ENCODE results near the gene ESRRG.

Gene ESRRG

DNA sequence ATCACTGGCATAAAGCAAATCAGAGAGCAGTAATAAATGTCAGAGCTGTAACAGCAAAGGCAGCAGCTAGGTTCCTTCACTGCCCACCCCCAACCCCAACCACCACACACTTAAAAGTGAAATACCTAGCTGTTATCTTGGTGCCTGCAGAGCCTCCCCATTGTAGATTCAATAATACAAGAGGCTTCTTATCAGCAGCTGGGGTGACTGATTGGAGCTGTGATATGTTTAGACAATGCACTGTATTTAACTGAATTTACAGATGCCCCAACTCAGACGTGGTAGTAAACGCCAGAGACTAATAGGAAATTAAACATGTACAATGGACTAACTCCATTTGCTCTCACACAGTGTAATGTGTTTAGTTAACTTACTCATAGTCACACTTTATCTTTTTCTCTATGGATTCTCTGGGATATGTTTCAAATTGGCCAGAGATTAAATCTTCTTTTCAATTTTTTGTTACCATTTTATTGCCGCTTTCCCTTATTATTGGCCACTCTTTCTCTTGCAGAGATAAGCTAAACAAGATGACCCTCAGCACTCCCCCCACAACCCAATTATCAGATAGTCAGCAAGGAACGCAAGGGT, 117.1 kb downstream of the ESRRG start:
- TF ChIP-seq, protein P1, sequence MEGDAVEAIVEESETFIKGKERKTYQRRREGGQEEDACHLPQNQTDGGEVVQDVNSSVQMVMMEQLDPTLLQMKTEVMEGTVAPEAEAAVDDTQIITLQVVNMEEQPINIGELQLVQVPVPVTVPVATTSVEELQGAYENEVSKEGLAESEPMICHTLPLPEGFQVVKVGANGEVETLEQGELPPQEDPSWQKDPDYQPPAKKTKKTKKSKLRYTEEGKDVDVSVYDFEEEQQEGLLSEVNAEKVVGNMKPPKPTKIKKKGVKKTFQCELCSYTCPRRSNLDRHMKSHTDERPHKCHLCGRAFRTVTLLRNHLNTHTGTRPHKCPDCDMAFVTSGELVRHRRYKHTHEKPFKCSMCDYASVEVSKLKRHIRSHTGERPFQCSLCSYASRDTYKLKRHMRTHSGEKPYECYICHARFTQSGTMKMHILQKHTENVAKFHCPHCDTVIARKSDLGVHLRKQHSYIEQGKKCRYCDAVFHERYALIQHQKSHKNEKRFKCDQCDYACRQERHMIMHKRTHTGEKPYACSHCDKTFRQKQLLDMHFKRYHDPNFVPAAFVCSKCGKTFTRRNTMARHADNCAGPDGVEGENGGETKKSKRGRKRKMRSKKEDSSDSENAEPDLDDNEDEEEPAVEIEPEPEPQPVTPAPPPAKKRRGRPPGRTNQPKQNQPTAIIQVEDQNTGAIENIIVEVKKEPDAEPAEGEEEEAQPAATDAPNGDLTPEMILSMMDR (IDR thresholded peaks at IDR 0.05; ENCODE audit: insufficient read depth, low read depth, low read length, missing control alignments): no peak
- H3K4me3 ChIP-seq (ENCODE audit: low read length): no peak overlapping the region
- DNase-seq (ENCODE audit: low read depth): no peak

DNA sequence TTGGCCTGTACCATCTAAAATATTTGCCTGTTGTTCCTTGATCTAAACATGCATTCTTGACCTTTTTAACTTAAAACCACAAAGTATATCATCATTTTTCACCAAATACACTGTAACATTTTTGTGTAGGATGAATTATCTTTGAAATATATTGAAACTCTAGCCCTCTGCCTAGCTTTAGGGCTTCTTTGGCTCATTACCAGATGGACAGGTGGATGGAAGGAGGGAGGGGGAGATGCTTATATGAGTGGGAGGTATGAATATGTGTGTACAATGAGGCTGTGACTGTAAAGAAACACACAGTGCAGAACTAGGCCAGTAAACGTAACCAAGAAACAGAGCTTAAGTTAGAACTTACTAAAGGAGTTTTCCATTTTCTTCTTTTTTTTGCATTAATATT, 118.5 kb downstream of the ESRRG start:
- TF ChIP-seq, protein P1 (IDR thresholded peaks at IDR 0.05; ENCODE audit: insufficient read depth, low read depth, low read length, missing control alignments): no peak
- no peak for DNase-seq (ENCODE audit: low read depth)
- no peak overlapping the region for H3K4me3 ChIP-seq (ENCODE audit: low read length)

DNA sequence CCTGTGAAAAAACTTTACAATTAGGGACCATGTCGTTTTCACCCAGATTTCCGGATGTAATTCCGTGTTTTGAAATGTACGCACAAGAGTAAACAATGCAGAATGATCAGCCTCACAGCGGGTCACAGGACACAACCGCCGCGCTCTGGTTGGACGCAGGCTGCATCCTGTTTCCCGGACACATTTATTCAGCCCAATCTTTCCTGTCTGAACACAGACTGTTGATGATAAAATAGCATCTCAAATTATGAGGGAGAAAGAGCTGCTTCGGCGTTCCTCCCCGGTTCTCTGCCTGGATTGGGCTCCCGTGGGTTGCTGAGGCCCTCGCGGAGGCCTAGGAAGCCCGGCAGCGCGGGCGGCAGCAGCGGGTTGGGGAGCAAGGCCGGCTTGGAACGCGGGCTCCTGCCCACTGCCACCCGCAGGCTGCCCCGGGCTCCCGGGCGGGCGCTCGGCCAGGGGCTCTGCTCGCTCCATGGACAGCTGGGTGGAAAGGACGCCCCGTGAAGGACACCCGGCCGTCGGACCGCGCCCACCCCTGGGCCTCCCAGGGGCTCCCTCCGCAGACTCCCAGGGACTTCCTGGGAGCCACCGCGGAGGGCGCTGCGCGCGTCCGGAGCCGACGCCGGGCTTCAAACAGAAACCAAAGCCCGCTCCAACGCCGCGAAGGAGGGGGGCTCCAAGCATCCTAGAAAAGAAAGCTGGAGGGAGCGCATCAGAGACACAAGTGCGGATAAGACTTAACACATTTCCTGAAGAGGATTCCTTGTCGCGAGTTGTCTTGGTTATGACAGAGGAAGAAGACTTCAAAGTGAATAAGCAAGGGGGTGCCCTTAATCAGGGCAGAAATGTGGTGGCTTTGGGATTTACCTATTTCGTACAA, 122.3 kb downstream of the ESRRG start:
- peak overlapping the region; percentile 65 for H3K4me3 ChIP-seq (ENCODE audit: low read length)
- peak; percentile 70 for DNase-seq (ENCODE audit: low read depth)
- TF ChIP-seq, protein P1 (IDR thresholded peaks at IDR 0.05; ENCODE audit: insufficient read depth, low read depth, low read length, missing control alignments): peak; percentile 47

DNA sequence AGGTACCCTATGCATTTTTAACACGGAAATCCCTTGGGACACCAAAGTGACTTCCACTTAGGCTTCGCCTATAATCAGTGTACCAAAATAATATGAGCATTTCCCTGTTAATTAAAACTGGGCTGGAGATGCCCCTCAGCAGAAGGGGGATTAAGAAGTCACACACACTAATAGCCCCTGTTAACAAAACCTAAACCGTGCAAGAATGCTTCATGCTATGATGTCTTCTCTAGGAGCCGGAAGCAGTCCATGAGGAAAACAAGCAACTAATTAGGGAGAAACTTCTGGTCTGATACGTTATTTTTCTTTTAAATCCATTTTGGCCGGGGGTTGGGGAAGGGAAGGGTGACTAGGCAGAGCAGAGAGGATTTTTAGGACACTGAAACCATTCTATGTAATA, 123.4 kb downstream of the ESRRG start:
- DNase-seq (ENCODE audit: low read depth): no peak
- TF ChIP-seq, protein P1 (IDR thresholded peaks at IDR 0.05; ENCODE audit: insufficient read depth, low read depth, low read length, missing control alignments): no peak
- H3K4me3 ChIP-seq (ENCODE audit: low read length): no peak overlapping the region

DNA sequence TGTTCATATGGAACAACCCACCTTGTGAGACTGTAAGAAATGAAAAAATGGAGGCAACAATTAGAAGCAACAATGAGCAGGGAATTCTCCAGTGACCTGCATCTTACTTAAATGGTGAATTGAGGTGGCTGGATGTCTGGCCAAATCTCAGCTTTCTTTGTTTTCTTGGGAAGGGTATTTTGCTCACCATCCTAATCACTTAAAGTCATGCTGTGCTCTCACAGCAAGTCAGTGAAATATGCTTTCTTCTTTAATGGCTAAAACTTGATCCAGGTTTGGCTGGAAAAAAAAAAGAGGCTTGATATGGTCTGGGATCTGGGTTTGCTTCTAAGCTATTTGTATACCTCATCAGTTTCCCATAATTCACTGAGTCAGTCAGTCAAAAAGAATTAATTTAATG, 124.8 kb downstream of the ESRRG start:
- TF ChIP-seq, protein P1 (IDR thresholded peaks at IDR 0.05; ENCODE audit: insufficient read depth, low read depth, low read length, missing control alignments): no peak
- DNase-seq (ENCODE audit: low read depth): no peak

DNA sequence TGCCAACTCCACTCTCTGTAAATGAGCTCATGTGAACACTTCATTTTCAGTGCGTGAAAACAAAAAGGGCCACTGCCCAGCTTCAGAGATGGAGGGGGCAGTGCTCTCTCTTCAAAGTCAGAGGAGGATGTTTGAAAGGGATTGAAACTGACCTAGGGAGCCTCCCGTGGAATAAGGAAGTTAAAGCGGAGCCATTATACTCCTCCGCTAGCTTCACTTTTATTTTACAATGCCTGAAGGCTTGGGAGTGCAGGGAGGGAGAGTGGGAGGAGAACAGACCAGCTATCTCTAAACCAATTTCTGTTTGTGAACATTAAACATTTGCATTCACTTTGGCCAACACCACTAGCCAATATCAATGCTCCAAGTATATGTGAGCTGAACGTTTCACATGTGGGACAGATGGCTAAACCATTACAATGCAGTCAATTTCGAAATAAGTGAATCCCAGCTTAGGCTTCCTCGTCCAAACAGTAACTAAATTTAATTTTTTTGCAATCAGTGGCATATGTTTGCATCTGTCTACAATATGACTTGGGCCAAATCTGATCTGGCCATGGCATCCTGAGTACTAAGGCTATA, 126.9 kb downstream of the ESRRG start:
- TF ChIP-seq, protein P1 (IDR thresholded peaks at IDR 0.05; ENCODE audit: insufficient read depth, low read depth, low read length, missing control alignments): no peak
- no peak overlapping the region for H3K4me3 ChIP-seq (ENCODE audit: low read length)
- no peak for DNase-seq (ENCODE audit: low read depth)

More for the DNA sequence above, 124.8 kb downstream of the ESRRG start:
- H3K4me3 ChIP-seq (ENCODE audit: low read length): no peak overlapping the region

Measured in epithelial cell of esophagus (primary cell).